ENCODE results near the gene TCF15.

The TCF15 gene

GRCh38 chr20:650281-650680, 40.2 kb upstream of the TCF15 start:
- Histone ChIP-seq H3K4me3 (ENCODE audit: low read depth, low read length) (no peak overlapping the region), H3K36me3 (replicated peaks) (peaks cover 35% of the 10 kb centered on the region), H3K27me3 (replicated peaks) (no peaks in the 10 kb centered on the region), H3K27ac (no peak overlapping the region)
- DNase-seq, result no peak
- TF ChIP-seq CTCF (IDR thresholded peaks at IDR 0.05; ENCODE audit: low read depth, low read length, missing control alignments), result no peak
- in situ Hi-C loops (cut with HindIII; ENCODE audit: low pct_ligation_motif_present, low sequenced_read_pairs), result no loop called here

GRCh38 chr20:647479-648019, 37.4 kb upstream of the TCF15 start:
- Histone ChIP-seq H3K27ac (no peak overlapping the region), H3K27me3 (replicated peaks) (no peaks in the 10 kb centered on the region), H3K36me3 (replicated peaks) (peaks cover 35% of the 10 kb centered on the region), H3K4me3 (ENCODE audit: low read depth, low read length) (no peak overlapping the region)
- no peak for DNase-seq
- in situ Hi-C loops (cut with HindIII; ENCODE audit: low pct_ligation_motif_present, low sequenced_read_pairs), result no loop called here
- no peak for TF ChIP-seq CTCF (IDR thresholded peaks at IDR 0.05; ENCODE audit: low read depth, low read length, missing control alignments)

DNA sequence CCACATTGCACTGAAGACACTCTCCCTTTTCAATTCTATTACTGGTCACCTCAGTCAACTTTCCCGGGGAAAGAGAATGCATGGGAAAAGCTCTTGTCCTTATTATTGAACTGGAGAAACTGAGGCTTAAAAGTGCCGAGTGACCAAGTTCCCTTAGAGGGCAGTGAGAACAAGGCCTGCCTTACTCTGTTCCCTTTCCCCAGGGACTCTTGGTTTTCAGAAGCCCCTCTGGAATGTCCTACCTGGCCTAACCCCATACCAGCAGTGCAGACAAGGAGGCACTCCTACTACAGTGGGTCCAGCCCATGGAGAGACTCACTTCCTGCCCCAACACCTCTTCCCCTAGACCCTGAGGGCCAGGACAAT, 36.7 kb upstream of the TCF15 start:
- Histone ChIP-seq H3K27me3 (replicated peaks) (no peaks in the 10 kb centered on the region), H3K27ac (no peak overlapping the region), H3K4me3 (ENCODE audit: low read depth, low read length) (no peak overlapping the region), H3K36me3 (replicated peaks) (peaks cover 35% of the 10 kb centered on the region)
- no peak for TF ChIP-seq CTCF (IDR thresholded peaks at IDR 0.05; ENCODE audit: low read depth, low read length, missing control alignments)
- DNase-seq, result no peak
- in situ Hi-C loops (cut with HindIII; ENCODE audit: low pct_ligation_motif_present, low sequenced_read_pairs), result no loop called here

- no peak overlapping the region for H3K4me3 ChIP-seq (ENCODE audit: low read depth, low read length)
- DNase-seq, result no peak
- H3K36me3 ChIP-seq (replicated peaks), result peaks cover 35% of the 10 kb centered on the region
- no peak overlapping the region for H3K27ac ChIP-seq
- no peaks in the 10 kb centered on the region for H3K27me3 ChIP-seq (replicated peaks)
- in situ Hi-C loops (cut with HindIII; ENCODE audit: low pct_ligation_motif_present, low sequenced_read_pairs), result no loop called here
- TF ChIP-seq CTCF (IDR thresholded peaks at IDR 0.05; ENCODE audit: low read depth, low read length, missing control alignments), result no peak
These were observed 36.2 kb upstream of the TCF15 start for GRCh38 chr20:646107-646867.

- peak; percentile 41 for DNase-seq
- no peaks in the 10 kb centered on the region for H3K27me3 ChIP-seq (replicated peaks)
- H3K27ac ChIP-seq, result no peak overlapping the region
- H3K36me3 ChIP-seq (replicated peaks), result peaks cover 31% of the 10 kb centered on the region
- H3K4me3 ChIP-seq (ENCODE audit: low read depth, low read length), result no peak overlapping the region
- in situ Hi-C loops (cut with HindIII; ENCODE audit: low pct_ligation_motif_present, low sequenced_read_pairs), result no loop called here
- peak; percentile 96 for TF ChIP-seq CTCF (IDR thresholded peaks at IDR 0.05; ENCODE audit: low read depth, low read length, missing control alignments)
These were observed 35.4 kb upstream of the TCF15 start for GRCh38 chr20:645318-646106.

Measured in brain microvascular endothelial cell (primary cell).